SH-SY5Y (cell line): Measurements from ENCODE around the gene RAB3C.

Experiments used
- GATA2 ChIP-seq: IDR thresholded peaks from 2 replicates; pipeline ENCODE4 v1.6.1; 2011; ENCODE audit warnings: mild to moderate bottlenecking, low read depth, low read length
- GATA3 ChIP-seq: IDR thresholded peaks from 2 replicates; pipeline ENCODE4 v1.6.1; 2011; ENCODE audit warnings: low read depth, mild to moderate bottlenecking, low read length, moderate library complexity

DNA sequence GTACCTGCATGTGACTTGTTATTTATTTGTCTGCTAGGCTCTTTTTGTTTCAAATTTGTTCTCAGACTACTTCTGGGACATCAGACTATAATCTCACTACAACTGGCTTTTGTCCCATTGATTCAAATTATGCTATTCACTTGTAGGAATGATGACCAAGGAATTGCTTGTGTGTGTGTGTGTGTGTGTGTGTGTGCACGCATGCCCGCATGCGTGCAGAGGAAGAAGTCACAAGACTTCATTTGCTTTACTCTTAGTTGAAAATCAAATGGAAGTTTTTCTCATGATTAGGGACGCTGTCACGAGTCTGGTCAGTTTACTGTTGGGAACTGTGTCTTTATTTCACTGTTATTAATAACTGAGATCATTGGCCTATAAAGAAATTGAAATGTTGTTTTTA lies 268.7 kb downstream of the RAB3C start:
- no peak for TF ChIP-seq GATA2
- TF ChIP-seq GATA3, result no peak
